CD4-positive, alpha-beta T cell treated with Interleukin-4 for 1 hour (primary cell): Measurements from ENCODE around the gene LIPI.
"Not testable (repeated sequence)": the region's sequence is repeated elsewhere in the genome, so short reads cannot be mapped to it uniquely, and the experiment has no call there.

ENCODE experiments used
- DNase-seq, 2 donors: peaks; one replicate each; pipeline ENCODE4 v3.0.0-alpha.2; 2020 to 2022

The LIPI gene

GRCh38 chr21:14071902-14072734, 138.6 kb downstream of the LIPI start:
- DNase-seq, result no peak

GRCh38 chr21:14070968-14071367, 139.8 kb downstream of the LIPI start:
- DNase-seq, result no peak

DNA sequence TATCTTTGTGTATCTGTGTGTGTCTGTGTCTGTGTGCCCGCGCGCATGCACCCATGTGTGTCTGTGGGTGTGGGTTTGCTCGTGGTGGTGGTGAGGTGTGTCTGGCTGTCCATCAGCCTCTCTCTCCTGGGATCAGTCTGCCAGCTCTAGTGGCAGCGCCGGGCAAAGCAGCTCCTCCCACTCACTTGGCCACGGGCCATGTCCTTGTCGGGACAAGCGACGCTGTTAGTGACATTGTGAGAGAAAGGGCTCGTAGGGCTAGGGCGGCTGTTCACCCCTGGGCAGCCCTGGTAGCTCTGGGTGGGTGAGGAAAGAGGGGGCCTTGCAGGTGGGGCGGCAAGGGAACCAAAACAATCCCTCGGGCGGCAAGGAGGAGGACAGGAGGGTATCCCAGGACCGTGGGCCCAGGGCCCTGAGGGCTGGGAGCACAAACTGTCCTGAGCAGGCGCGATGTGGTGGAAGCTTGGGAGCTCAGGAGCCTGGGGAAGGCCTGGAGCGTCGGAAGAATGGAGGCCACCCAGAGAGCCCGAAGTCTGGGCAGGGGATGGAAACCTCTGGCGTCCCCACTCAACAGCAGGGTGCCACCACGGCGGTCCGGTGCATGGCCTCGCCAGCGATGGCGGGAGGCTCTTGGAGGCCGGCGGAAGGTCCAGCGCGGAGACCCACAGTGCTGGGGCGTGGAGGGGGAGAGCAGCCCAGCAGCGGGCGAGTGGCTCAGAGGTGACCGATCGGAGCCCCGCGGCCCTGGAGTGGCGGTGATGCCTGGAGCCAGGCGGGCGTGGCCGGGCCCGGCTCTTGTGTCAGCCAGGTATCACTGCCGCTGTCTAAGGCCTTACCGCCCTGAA, 140.5 kb downstream of the LIPI start:
- DNase-seq, result no peak

GRCh38 chr21:14064296-14064645, 146.5 kb downstream of the LIPI start:
- no peak for DNase-seq

- not testable (repeated sequence) for DNase-seq
These were observed 147.0 kb downstream of the LIPI start for GRCh38 chr21:14063620-14064295.

DNA sequence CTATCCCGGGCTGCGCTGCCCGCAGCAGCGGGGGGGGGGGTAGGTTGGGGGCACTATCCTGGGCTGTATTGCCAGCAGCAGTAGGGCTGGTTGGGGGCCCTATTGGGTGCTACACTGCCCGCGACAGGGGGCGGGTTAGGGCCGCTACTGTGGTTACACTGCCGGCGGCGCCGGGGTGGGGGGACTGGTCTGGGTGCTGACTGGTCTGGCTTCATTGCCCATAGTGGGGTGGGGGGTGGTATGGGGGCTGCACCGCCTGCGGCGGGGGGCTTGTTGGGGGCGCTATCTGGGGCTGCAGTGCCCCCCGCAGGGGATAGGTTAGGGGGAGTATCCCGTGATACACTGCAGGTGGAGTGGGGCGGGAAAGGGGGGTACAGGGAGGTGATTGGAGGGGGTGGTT, 148.1 kb downstream of the LIPI start:
- not testable (repeated sequence) for DNase-seq

DNA sequence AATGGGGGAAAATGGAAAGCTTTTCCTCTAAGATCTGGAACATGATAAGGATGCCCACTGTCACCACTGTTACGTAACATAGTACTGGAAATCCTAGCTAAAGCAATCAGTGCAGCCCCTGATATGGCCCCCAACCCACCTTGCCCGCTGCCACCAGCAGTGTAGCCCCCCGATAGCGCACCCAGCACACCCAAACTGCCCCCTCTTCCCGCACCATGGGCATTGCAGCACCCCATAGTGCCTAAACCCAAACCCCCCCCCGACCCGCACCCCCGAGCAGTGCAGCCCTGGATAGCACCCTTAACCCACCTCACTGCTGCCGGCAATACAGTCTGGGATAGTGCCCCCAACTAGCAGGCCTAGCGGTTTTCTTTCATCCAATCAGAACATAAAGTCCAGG, 148.9 kb downstream of the LIPI start:
- not testable (repeated sequence) for DNase-seq

DNA sequence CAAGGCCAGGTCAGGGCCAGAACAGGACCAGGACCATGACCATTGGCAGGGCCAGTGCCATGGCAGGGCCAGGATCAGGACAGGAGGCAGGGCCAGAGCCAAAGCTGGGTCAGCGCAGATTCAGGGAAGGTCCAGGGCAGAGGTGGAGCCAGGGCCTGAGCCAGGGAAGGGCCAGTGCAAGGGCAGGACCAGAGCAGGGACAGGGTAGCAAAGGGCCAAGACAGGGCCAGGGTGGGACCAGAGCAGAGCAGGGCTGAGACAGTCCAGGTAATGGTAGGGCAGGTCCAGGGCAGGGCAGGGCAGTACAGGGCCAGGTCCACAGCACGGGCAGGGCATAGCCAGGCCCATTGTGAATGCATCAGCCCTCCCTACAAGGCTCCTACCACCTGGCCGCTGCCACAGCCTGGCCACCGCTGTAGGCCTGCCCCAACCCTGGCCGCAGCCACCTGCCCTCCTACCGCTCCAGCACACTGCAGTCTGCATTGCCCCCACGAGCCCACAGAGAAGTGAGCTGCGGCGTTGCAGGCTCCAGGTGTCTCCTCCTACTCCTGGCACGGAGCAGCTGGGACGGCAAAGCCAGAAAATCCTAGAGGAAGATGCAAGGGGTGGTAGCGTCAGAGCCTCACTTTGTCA, 151.6 kb downstream of the LIPI start:
- DNase-seq, result not testable (repeated sequence)
